Mononuclear cell (primary cell): Measurements from ENCODE around the gene MTERF2. TPM values are rescaled to one million over a fixed set of nuclear protein-coding genes. Genes with fewer than 3 reads are reported as not detected.

Experiments used
- H3K27me3 ChIP-seq: 2 replicates; pipeline ENCODE4 v1.6.0; 2011; ENCODE audit warnings: low read length, control low read depth; ENCODE audit not compliant: insufficient read depth
- H3K4me1 ChIP-seq: 2 replicates; pipeline ENCODE4 v1.5.1; 2011; ENCODE audit warnings: mild to moderate bottlenecking, low read length, control low read depth; ENCODE audit not compliant: insufficient read depth
- H3K4me3 ChIP-seq: 2 replicates; pipeline ENCODE4 v1.5.1; 2011; ENCODE audit warnings: mild to moderate bottlenecking, low read length, moderate library complexity
- H3K9me3 ChIP-seq: 2 replicates; pipeline ENCODE4 v1.5.1; 2011; ENCODE audit warnings: low read depth, mild to moderate bottlenecking, control low read depth, low read length
- total RNA-seq: library from RNA; depleted of rRNA; stranded (reverse); fragments of >200 nt; gene quantifications from one replicate; pipeline ENCODE4 v1.2.3, GENCODE V29; 2012

Gene MTERF2
- total RNA-seq, 1 donor = 4.3 TPM

- H3K27me3 ChIP-seq = peaks cover 13% of the 10 kb centered on the region
- peaks cover 9% of the 10 kb centered on the region for H3K9me3 ChIP-seq
- H3K4me3 ChIP-seq = no peak overlapping the region
- H3K4me1 ChIP-seq = no peaks in the 10 kb centered on the region
Measured at GRCh38 chr12:106947461-106947860, 39.5 kb downstream of the MTERF2 start.

DNA sequence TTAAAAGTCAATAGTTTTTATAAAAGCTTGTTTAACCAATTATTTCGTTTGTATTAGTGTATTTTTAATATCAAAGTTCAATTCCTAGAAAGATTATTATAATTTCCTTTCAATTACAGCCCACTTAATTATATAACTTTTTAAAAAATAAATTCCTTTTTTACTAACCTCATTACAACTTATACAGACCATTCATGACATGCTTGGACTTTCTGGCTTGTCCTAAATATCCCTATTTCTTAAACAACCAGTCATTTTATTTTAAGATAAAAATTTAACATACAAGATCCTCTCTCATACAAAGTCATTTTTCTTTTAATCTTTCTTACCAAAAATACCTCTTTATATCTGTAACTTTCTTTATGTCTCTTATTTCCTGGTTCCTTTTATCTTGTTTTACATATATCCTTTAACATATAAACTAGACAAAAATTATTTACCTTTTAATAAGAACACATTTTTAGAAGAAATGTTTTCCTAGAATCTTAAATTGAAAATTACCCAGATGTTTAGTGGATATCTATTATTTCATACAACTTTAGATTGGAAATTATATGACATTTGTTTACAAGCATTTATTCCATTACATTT, 41.6 kb downstream of the MTERF2 start:
- Histone ChIP-seq H3K9me3 (peaks cover 9% of the 10 kb centered on the region), H3K27me3 (peaks cover 34% of the 10 kb centered on the region), H3K4me1 (no peaks in the 10 kb centered on the region), H3K4me3 (no peak overlapping the region)

GRCh38 chr12:106942775-106943174, 44.2 kb downstream of the MTERF2 start:
- Histone ChIP-seq H3K4me3 (no peak overlapping the region), H3K4me1 (no peaks in the 10 kb centered on the region), H3K27me3 (peaks cover 52% of the 10 kb centered on the region), H3K9me3 (no peaks in the 10 kb centered on the region)

GRCh38 chr12:106941481-106942156, 45.3 kb downstream of the MTERF2 start:
- H3K9me3 ChIP-seq = no peaks in the 10 kb centered on the region
- H3K4me3 ChIP-seq = no peak overlapping the region
- H3K4me1 ChIP-seq = no peaks in the 10 kb centered on the region
- peaks cover 52% of the 10 kb centered on the region for H3K27me3 ChIP-seq

DNA sequence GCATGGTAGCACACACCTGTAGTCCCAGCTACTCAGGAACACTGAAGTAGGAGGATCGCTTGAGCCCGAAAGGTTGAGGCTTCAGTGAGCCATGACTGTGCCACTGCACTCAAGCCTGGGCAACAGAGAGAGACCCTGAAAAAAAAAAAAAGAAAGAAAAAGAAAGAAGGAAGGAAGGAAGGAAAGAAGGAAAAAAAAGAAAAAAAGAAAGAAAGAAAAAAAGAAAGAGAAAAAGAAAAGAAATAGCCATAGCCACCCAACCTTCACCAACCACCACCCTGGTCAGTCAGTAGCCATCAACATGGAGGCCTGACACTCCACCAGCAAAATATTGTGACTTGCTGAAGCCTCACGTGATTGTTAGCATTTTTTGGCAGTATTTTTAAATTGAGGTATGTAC, 52.7 kb downstream of the MTERF2 start:
- Histone ChIP-seq H3K9me3 (no peaks in the 10 kb centered on the region), H3K4me1 (no peaks in the 10 kb centered on the region), H3K27me3 (peaks cover 93% of the 10 kb centered on the region)

More for the DNA sequence above, 52.7 kb downstream of the MTERF2 start:
- no peak overlapping the region for H3K4me3 ChIP-seq

Other genes starting within 250 kb of the MTERF2 start
- gene RIC8B, start 212.5 kb downstream of the MTERF2 start, total RNA-seq = 5.6 TPM
- gene TMEM263, start 31.2 kb downstream of the MTERF2 start, total RNA-seq = 20.3 TPM
- 68.6 TPM for gene CRY1, start 106.4 kb upstream of the MTERF2 start, total RNA-seq